T-helper 17 cell (primary cell): Measurements from ENCODE around the gene NUDT22. TPM values are rescaled to one million over a fixed set of nuclear protein-coding genes. Genes with fewer than 3 reads are reported as not detected.
"Not testable (repeated sequence)": the region's sequence is repeated elsewhere in the genome, so short reads cannot be mapped to it uniquely, and the experiment has no call there.

ENCODE experiments used
- ATAC-seq: fragments of 150-1000 bp; cut with Tn5 transposase; 2 replicates; pipeline ENCODE4 v1.10.0; 2021; ENCODE audit warnings: mild to moderate bottlenecking, moderate library complexity
- DNase-seq, 3 donors: peaks; one replicate each; pipeline versions ENCODE4 v3.0.0 to v3.0.0-alpha.2; 2020 to 2021
- H3K9me3 ChIP-seq: one replicate; pipeline ENCODE4 v1.7.0; 2013; ENCODE audit warnings: low read length, mild to moderate bottlenecking; ENCODE audit not compliant: control insufficient read depth, poor library complexity, severe bottlenecking
- H3K27ac Mint-ChIP-seq: one replicate; pipeline ENCODE4 v1.8.0; 2022; ENCODE audit warnings: mild to moderate bottlenecking, moderate library complexity, mixed read lengths
- H3K27me3 Mint-ChIP-seq: one replicate; pipeline ENCODE4 v1.8.0; 2022; ENCODE audit warnings: mixed read lengths
- H3K36me3 Mint-ChIP-seq: one replicate; pipeline ENCODE4 v1.8.0; 2022; ENCODE audit warnings: low read depth, mixed read lengths
- H3K4me1 Mint-ChIP-seq: one replicate; pipeline ENCODE4 v1.8.0; 2022; ENCODE audit warnings: mild to moderate bottlenecking, mixed read lengths
- H3K4me3 Mint-ChIP-seq: one replicate; pipeline ENCODE4 v1.8.0; 2022; ENCODE audit warnings: mild to moderate bottlenecking, moderate library complexity, mixed read lengths
- total RNA-seq, 4 donors: library from RNA in 2 of 4; stranded (reverse) in 2 of 4; gene quantifications; one replicate each; pipeline ENCODE4 v1.2.3 and lab custom pipeline; 2022 to 2026

The NUDT22 gene
- total RNA-seq, 2 donors from 2014 or later = 30.8 to 42.8 TPM

DNA sequence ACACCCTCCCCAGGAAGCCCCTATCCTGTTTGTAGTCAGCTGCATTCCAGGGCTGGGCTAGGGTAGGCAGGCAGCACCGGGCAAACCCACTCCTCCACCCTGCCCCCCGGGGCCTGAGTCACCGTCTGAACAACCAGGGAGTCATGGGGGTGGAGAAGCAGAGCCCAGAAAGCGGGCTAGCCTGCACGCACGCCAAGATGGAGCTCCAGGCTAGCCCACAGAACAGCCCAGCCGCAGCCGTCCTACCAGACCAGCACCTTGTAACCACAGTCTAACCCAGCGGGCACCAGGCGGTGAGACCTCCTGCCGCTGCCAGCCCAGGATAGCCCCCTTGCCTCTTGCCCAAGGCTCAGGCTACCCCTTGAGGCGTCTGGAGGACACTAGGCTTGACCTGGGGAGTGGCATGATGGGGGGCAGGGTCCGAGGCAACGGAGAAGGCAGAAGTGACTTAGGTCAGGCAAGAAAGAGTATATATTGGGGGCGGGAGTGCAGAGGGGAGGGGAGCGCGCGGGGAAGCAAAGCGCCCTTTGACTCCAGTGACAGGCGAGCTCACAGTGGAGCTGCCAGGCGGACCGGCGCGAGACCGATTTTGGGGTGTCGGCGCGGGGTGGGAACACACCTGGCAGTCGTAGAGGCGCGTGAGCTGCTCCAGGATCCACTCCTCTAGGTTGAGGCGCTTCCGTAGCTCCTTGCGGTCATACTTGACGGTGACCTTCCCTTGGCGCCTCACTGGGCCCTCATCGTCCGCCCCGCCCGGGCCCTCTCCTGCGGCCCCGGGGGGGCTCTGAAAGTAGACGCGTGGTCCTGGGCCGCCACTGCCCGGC, 19.9 kb downstream of the NUDT22 start:
- H3K4me1 Mint-ChIP-seq = peaks cover 22% of the 10 kb centered on the region
- DNase-seq (peak; percentile 32 to 62 (median 38)), ATAC-seq (no peak)

DNA sequence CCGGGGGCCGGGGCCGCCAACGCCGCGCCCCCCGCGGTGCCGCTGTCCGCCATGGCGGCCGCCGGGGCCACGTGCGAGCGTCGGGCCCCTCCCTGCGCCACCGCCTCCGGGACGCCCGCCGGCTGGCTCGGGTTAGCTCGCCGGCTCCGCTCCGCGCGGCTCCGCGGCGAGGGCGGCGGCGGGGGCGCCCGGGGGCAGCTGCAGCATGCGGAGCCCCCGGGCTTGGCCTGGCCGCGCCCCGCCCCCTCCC, 20.5 kb downstream of the NUDT22 start:
- Mint-ChIP-seq H3K4me1 (peaks cover 20% of the 10 kb centered on the region), H3K27ac (peak overlapping the region; percentile 86), H3K4me3 (peak overlapping the region; percentile 94)
- not testable (repeated sequence) for DNase-seq, H3K27me3 Mint-ChIP-seq, H3K9me3 ChIP-seq, H3K36me3 Mint-ChIP-seq
- peak; percentile 32 for ATAC-seq

More for the DNA sequence above, 19.9 kb downstream of the NUDT22 start:
- Mint-ChIP-seq H3K4me3 (peak overlapping the region; percentile 93), H3K27me3 (no peaks in the 10 kb centered on the region), H3K27ac (peak overlapping the region; percentile 86), H3K36me3 (peaks cover 2% of the 10 kb centered on the region)
- no peaks in the 10 kb centered on the region for H3K9me3 ChIP-seq

DNA sequence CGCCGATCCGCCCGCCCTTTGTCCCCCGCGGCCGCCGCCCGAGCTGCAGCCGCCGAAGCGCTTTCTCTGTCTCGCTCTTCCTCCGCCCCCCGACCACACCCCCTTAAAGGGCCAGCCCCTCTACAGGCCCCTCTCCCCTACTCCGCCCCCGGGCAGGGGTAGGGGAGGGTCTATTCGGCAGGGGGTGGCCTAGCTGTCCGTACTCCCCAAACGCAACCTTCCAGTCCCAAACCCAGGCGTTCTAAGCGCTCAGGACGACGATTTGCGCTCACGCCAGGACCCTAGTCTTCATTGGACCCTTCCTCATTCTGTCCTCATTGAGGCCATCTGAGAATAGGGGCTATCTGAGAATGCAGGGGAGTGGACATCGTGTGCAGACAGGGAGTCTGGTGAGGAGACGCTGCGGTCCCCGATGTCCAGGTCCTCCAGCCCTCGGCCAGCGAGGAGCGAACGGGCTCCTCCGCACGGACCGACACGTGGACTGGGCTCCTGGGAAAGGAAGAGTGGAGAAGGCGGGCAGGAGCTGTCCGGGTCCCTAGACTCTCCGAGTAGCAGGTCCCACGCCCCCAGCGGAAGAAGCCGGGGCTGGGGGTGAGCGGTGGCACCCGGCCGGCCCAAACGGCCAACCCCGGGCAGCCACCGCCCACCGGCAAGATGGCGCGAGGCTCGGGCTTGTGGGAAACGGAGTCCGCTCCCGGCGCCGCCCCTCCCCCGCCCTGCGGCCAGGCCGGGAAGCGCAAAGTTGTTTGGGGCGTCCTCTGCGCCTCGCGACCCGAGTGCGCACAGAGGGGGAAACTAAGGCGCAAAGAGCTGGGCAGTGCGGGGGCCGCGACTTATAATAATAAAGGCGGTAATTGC, 21.0 kb downstream of the NUDT22 start, which contains the start of gene PPP1R14B:
Gene PPP1R14B (minus strand): TSS at position 73 of the 858 bp plus-strand sequence. CDS start 270 bp downstream, outside the sequence.
- Mint-ChIP-seq H3K4me1 (peaks cover 23% of the 10 kb centered on the region), H3K36me3 (no peaks in the 10 kb centered on the region), H3K27me3 (no peaks in the 10 kb centered on the region), H3K27ac (peak within 1 kb of the TSS; percentile 86), H3K4me3 (peak within 1 kb of the TSS; percentile 94)
- peak; percentile 59 to 78 (median 76) for DNase-seq
- peak; percentile 72 for ATAC-seq
- no peaks in the 10 kb centered on the region for H3K9me3 ChIP-seq

DNA sequence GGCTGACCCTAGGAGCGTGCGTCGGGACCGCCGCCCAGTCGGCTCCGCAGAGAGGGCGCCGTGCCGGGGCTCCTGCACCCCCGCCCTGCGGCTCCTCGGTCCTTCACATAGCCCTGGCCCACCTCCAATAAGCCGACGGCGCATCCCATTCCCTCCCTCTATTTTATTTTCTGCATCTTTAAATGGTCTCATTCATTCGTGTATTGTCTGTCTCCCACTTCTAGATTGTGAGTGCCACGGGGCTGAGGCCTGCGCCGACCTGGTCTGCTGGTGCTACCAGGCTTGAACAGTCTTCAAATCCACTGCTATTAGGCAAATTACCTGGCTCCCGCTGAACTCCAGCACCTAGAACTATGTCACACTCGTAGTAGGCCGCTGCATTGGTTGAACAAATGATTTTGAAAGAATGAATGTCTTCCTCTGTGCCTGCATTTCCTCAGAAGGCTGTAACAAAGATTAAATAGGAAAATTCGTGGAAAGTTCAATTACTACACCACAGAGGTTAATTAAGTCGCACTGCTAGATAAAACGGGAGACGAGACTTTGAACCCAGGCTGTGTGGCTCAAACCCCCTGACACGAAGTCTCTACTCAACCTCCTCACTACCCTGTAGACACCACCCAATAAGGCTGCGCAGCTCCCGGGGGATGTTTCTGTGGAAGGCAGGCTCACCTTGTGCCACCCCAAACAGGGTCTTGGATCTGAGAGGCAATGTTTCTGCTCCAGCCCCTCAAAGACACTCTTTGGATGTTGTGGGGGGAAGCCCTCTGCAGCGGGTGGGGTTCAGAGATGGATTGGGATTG, 21.9 kb downstream of the NUDT22 start:
- Mint-ChIP-seq H3K27me3 (no peaks in the 10 kb centered on the region), H3K36me3 (no peaks in the 10 kb centered on the region), H3K4me1 (peaks cover 21% of the 10 kb centered on the region), H3K4me3 (peak overlapping the region; percentile 94), H3K27ac (peak overlapping the region; percentile 84)
- no peak for DNase-seq
- H3K9me3 ChIP-seq = no peaks in the 10 kb centered on the region
- ATAC-seq = no peak

DNA sequence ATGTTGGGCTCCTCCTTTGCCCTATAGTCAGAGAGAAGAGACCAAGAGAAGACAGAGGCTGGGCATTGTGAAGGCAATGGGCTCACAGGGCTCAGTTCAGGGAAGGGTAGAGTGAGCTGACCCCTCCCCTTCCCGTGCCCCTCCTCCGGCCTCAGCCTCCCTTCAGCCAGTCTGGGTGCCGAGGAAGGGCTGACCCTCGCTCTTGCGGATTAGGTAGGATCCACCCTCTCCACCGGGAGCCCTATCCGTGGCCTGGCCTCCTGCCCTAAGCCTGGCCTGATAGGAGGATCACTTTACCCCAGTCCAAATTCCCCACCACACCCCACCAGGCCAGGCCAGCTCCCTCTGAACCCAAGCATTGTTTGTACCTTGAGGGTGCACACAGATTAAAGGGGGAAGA, 22.5 kb downstream of the NUDT22 start:
- H3K9me3 ChIP-seq = no peaks in the 10 kb centered on the region
- Mint-ChIP-seq H3K4me3 (peak overlapping the region; percentile 94), H3K27me3 (no peaks in the 10 kb centered on the region), H3K27ac (no peak overlapping the region), H3K36me3 (no peaks in the 10 kb centered on the region), H3K4me1 (peaks cover 20% of the 10 kb centered on the region)
- DNase-seq (no peak), ATAC-seq (no peak)

DNA sequence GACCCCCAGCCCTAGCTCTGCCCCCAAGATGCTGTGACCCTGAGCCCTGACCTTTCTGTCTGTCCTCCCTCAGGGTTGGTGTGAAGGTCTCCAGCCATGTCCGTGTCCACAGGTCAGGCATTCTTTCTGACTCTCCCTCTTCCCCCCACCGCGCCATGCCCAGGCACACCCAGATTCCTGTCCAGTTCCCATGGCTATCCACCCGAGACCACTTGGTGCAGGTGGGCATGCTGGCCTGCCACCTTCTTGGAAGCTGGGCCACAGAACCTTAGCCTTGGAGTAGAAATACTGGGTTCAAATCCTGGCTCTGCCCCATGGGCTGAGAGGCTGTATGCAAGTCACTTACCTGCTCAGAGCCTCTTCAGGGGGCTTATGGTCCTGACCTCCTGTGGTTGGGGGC, 23.0 kb downstream of the NUDT22 start:
- Mint-ChIP-seq H3K36me3 (no peaks in the 10 kb centered on the region), H3K27ac (no peak overlapping the region), H3K27me3 (no peaks in the 10 kb centered on the region), H3K4me1 (peaks cover 18% of the 10 kb centered on the region), H3K4me3 (peak overlapping the region; percentile 39)
- ATAC-seq = no peak
- DNase-seq = no peak
- H3K9me3 ChIP-seq = no peaks in the 10 kb centered on the region

DNA sequence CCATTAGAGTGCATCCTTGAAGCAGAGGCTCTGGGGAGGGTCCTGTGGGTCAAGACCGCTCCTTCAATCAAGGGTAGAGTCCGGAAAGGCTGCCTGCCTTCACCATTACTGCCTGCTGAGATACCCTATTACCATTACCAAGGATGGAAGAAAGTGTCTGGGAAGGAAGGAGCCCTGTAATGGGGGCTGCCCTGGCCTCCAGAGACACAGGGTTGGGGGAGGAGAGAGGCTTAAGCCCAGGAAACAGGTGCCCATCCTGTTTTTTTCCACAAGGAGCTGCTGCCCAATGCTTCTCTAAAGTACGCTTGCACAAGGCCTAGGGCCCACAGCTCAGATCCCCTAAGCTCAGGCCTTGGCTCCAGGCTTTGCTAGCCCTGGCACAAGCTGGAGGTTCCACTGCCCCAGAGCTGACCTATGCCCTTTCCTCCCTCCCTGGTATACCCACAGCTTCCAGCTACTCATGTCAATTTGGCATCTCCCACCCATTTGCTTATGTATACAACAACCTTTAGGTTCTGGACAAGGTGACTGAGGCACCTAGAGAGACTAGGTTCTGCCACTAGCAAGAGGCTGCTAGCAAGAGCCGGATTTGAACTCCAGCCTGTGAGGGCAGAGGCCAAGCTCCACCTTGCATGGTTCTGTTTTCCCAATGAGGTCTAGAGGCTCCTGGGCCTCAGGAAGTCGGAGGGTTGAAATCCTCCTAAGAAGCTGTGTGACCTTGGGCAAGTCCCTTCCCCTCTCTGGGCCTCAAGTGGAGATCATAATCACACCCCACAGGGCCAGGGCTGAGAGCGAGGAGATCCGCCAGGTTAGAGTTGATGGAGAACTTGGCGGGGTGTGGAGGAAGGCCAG, 23.7 kb downstream of the NUDT22 start:
- peak overlapping the region; percentile 43 for H3K4me3 Mint-ChIP-seq
- no peaks in the 10 kb centered on the region for H3K27me3 Mint-ChIP-seq

DNA sequence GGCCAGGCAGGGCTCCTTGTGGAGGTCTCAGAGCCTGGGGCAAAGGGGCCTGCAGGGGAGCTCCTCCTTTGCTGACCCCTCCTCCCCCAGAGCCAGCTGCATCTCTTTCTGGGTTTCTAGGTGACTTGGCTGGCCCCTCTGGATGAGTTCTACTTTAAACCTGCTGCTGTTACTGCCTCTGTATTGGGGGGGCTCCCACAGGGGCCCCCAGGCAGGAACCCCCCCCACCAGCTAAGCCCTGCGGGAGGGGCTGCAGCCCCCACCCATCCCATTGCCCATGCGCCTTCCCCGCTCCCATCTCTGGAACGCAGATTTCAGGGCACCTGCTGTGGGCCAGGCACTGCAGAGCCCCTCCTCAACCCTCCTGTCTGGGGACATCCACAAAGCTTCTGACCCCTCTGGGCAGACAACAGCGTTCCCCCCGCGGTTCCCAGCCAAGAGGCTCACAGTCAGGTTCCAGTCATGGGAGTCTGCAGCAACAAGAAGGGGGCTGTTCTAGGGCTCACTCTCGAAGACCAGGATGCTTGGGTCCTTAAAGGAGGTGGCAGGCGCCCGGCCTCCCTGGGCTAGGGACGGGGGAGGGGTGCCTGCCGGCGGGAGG, 24.4 kb downstream of the NUDT22 start:
- no peaks in the 10 kb centered on the region for H3K36me3 Mint-ChIP-seq
- peak overlapping the region; percentile 29 for H3K27ac Mint-ChIP-seq
- no peaks in the 10 kb centered on the region for H3K27me3 Mint-ChIP-seq
- DNase-seq (no peak), ATAC-seq (no peak)
- peak overlapping the region; percentile 84 for H3K4me3 Mint-ChIP-seq
- H3K4me1 Mint-ChIP-seq = peaks cover 18% of the 10 kb centered on the region
- no peaks in the 10 kb centered on the region for H3K9me3 ChIP-seq

More for the DNA sequence above, 23.7 kb downstream of the NUDT22 start:
- H3K9me3 ChIP-seq = no peaks in the 10 kb centered on the region
- ATAC-seq (no peak), DNase-seq (no peak)
- H3K27ac Mint-ChIP-seq = no peak overlapping the region
- H3K36me3 Mint-ChIP-seq = no peaks in the 10 kb centered on the region
- H3K4me1 Mint-ChIP-seq = peaks cover 18% of the 10 kb centered on the region

DNA sequence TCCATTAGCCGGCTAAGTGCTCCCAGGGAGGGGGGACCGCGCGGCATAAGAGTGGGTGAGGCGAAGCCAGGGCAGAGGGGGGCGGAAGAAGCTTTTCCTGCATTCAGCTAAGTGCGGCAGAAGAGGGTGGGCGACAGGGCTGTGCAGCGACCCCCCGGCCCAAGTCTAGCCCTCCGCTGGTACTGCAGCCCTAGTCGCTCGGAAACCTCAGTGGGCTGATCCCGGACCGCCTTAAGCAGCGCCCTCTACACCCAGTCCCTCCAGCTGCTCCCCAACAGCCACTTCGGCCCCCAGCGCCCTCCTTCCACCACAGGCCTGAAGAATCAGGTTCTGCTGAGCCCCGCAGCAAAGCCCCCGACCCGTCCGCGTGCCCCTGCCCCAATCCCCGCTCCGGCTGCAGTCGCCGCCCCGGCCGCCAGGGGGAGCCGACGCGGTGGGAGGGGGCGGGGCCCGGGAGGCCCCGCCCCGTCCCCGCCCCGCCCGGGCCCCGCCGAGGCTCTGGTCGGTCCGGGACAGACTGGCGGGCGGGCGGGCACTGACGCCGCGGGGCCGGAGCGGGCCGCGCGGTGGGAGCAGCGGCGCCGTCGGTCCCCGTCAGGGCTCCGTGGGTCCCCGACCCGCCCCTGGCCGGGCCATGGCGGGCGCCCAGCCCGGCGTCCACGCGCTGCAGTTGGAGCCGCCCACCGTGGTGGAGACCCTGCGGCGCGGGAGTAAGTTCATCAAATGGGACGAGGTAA, 25.1 kb downstream of the NUDT22 start, which contains the start of gene PLCB3:
Gene PLCB3 (plus strand): TSS at position 515 of the 737 bp plus-strand sequence. CDS start 120 bp downstream, at position 635.
- Mint-ChIP-seq H3K4me1 (peaks cover 13% of the 10 kb centered on the region), H3K4me3 (peak within 1 kb of the TSS; percentile 94), H3K27me3 (no peaks in the 10 kb centered on the region), H3K36me3 (no peaks in the 10 kb centered on the region), H3K27ac (peak within 1 kb of the TSS; percentile 86)
- ATAC-seq = peak; percentile 65
- peak; percentile 65 to 69 (median 68) for DNase-seq
- H3K9me3 ChIP-seq = no peaks in the 10 kb centered on the region

DNA sequence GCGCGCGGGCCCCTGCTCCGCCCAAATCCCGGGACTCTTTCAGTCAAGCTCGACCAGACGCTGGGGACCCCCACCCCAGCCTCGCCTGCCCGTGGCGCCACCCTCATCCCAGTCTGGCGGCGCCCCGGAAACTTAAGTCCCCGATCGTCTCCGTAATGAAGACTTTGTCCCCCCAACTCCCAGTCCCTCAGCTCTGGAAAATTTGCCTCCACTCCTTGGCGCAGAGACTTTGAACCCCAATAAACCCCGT, 25.6 kb downstream of the NUDT22 start:
- ATAC-seq (no peak), DNase-seq (no peak)

GRCh38 chr11:64252003-64252872, 26.2 kb downstream of the NUDT22 start:
- no peaks in the 10 kb centered on the region for H3K9me3 ChIP-seq
- Mint-ChIP-seq H3K27me3 (no peaks in the 10 kb centered on the region), H3K27ac (peak overlapping the region; percentile 86), H3K4me3 (peak overlapping the region; percentile 94), H3K4me1 (peaks cover 13% of the 10 kb centered on the region), H3K36me3 (no peaks in the 10 kb centered on the region)
- no peak for ATAC-seq
- DNase-seq = no peak

More for the DNA sequence above, 25.6 kb downstream of the NUDT22 start:
- H3K9me3 ChIP-seq = no peaks in the 10 kb centered on the region
- peak overlapping the region; percentile 94 for H3K4me3 Mint-ChIP-seq
- peak overlapping the region; percentile 86 for H3K27ac Mint-ChIP-seq
- peaks cover 13% of the 10 kb centered on the region for H3K4me1 Mint-ChIP-seq
- no peaks in the 10 kb centered on the region for H3K27me3 Mint-ChIP-seq
- no peaks in the 10 kb centered on the region for H3K36me3 Mint-ChIP-seq
